ENCODE measurements around the gene SLBP.

SLBP gene

GRCh38 chr4:1712216-1713002, at the start of gene SLBP:
TSS of gene SLBP (minus strand) at chr4:1712319. CDS start at chr4:1712188, 131 bp downstream.
- DNase-seq (ENCODE audit: low read depth in 2 of 2) = peak; percentile 95 to 96

GRCh38 chr4:1761130-1761689, 49.1 kb upstream of the SLBP start:
- no peak for DNase-seq (ENCODE audit: low read depth in 2 of 2)

DNA sequence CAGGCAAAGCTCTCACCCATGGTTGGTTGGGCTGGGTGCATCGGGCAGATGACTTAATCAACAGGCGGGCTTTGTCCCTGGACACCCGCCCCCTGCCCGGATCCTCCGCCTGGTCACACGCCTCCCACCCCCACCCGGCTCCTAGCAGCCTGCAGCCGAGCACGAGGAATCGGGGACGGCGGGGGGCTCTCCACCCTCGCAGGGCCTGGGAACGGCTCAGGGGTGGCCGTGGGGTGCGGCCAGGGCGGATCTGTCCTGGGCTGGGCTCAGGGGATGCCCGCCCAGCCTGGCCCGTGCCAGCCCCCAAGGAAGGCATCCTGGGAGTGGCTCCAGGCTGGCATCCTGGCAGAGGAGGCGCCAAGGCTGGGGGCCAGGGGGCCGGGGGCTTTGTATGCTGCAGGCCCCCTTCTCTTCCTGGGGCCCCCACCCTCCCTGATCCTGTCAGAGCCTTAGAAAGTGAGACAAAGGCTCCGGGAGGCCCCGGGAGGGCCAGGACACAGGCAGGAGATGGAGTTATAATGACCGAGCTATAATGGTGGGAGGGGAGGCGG, 48.5 kb upstream of the SLBP start:
- DNase-seq (ENCODE audit: low read depth in 2 of 2) = no peak

GRCh38 chr4:1759818-1760223, 47.7 kb upstream of the SLBP start:
- DNase-seq (ENCODE audit: low read depth in 2 of 2) = no peak

DNA sequence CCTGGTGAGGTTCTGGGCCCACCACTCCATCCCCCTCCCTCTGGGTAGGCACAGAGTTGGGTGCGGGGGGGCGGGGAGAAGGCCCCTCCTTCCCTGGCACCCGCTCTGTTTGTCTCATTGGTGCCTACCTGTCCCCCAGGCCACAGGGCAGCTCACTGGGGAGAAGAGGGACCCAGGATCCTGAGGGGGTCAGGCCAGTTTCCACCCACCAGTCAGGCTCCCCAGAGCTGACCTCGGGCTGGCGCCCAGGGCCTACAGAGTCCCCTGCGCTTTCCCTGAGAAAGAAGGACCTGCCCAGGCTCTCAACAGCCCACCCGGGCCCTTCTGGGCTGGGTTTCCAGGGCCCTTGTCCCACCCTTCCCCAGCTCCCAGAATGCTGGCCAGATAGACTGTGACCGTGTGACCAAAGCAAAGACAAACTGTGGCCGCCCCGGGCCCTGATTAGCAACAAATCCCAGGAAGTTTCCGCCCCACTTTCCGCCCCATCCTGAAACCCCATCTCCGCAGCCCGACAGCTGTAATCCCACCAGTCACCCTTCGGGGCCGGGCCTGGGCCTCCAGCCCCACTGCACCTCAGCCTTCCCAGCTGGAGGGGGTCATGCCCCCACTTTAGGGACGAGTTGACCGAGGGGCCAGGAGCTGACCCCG, 47.2 kb upstream of the SLBP start:
- no peak for DNase-seq (ENCODE audit: low read depth in 2 of 2)

DNA sequence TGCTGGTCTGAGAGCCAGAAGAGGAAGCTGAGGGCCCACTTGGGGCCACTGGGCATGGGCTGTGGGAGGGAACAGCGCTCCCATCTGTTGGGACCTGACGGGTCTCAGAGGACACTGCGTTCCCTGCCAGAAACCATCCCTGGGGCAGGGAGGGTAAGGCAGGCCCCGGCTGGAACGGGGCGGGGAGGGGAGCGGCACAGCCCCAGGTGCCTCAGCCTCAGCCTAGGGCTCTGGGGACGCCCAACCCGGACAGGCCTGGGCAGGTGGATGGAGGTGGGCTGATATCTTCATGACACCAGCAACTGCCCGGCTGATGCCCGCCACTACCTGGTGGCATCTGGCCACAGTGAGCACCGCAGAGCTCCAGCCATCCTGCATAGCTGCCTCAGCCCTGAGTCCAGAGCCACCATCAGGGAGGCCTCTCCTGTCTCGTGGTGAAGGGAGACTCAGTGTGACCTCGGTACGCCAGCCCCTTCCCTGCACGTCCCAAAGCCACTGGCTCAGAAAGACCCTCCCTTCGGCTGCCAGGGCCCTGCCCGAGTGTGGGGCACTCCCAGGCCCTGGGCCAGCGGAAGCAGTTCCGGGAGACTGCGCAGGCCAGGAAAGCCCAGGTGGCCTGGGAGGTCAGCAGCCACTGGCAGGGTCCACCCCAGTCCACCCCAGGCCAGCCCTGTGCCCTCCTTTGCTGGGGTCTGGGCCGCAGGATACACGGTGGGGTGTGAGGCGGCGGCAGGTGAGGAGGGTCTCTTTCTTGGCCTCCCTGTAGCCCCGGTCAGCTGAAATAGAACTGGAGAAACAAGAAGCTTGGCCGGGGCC, 46.4 kb upstream of the SLBP start:
- DNase-seq (ENCODE audit: low read depth in 2 of 2) = no peak

DNA sequence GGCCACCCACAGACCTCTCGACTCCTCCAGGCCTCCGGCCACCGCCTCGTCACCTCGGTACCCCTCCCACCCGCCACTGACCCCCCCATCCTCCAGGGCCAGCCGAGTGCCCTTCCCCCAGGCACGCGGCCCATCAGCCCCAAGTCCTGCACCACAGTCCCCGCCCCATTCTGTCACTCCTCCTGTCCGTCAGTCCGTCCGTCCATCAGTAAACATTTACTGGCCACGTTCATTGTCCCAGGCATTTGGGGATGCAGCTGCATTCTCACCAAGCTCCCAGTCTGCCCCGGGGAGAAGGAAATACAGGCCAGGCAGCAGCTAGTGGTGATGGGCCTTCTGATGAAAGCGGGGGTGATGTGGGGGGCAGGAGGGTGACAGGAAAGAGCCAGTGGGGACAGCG, 45.7 kb upstream of the SLBP start:
- no peak for DNase-seq (ENCODE audit: low read depth in 2 of 2)

DNA sequence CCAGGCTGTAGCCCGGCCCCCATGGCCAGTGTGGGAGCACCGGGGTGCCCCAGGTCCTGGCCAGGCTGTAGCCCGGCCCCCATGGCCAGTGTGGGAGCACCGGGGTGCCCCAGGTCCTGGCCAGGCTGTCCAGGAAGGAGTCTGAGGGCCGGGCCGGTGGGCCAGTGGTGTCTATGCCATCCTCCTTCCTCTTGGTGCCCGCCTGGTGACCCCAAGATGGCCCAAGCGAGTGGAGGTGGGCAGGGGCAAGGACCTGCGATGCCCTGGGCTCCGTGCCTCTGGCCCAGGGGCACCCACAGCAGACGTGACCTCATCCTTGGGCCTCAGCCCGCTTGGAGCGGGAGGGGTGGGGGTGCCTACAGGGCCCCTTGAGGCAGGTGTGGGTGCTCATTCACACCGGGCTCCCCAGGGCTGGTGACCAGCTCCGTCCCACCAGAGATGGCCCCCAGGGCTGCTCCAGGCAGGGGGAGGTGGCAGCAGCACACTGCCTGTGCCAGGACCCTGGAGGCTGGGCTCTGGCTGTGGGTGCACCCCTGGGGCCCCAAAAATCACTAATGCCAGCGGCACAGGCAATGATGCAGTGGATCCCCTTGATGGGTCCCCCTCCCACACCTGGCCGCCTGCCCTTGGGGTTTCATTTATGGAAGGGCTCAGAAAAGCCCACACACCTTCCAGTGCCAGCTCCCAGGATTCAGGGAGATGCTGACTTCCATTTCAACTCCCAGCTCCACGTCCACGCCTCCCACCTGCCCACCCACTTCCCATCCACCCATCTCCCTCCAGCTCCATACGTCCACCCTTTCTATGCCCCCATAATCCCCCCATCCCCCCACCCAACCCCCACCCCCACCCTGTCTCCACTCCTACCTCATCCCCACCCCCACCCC, 45.0 kb upstream of the SLBP start:
- DNase-seq (ENCODE audit: low read depth in 2 of 2) = no peak

- DNase-seq (ENCODE audit: low read depth in 2 of 2) = no peak
Measured at GRCh38 chr4:1756079-1756478, 44.0 kb upstream of the SLBP start.

- no peak for DNase-seq (ENCODE audit: low read depth in 2 of 2)
Measured at GRCh38 chr4:1755297-1755696, 43.2 kb upstream of the SLBP start.

GRCh38 chr4:1754336-1754735, 42.2 kb upstream of the SLBP start:
- no peak for DNase-seq (ENCODE audit: low read depth in 2 of 2)

DNA sequence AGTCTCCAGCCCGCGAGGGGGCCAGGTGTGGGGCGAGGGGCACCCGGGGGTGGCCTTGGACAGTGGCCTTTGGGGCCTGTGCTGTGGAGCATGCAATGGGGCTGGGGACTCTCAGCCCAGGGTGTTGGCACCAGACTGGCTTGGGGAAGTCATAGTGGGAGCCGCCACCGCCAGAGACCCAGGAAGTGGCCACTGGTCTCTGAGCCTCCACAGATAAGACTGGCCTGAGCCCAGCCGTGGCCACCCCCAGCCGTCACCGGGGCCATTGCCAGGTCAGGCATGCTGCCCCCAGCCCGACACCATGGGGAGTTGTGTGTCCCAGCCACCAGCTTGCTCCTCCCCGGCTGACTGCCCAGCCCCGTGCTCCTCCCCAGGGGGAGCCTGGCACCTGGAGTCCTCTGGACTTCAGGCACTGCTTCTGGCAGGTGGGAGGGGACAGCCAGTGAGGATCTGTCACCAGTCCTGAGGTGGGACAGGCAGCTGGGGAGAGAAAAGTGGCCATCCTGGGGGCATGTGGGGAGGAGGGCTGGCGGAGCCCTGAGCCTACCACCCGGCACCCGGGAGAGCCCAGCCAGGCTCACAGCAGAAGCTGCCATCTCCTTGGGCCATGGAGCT, 41.7 kb upstream of the SLBP start:
- no peak for DNase-seq (ENCODE audit: low read depth in 2 of 2)

- no peak for DNase-seq (ENCODE audit: low read depth in 2 of 2)
Measured at GRCh38 chr4:1753294-1753696, 41.2 kb upstream of the SLBP start.

DNA sequence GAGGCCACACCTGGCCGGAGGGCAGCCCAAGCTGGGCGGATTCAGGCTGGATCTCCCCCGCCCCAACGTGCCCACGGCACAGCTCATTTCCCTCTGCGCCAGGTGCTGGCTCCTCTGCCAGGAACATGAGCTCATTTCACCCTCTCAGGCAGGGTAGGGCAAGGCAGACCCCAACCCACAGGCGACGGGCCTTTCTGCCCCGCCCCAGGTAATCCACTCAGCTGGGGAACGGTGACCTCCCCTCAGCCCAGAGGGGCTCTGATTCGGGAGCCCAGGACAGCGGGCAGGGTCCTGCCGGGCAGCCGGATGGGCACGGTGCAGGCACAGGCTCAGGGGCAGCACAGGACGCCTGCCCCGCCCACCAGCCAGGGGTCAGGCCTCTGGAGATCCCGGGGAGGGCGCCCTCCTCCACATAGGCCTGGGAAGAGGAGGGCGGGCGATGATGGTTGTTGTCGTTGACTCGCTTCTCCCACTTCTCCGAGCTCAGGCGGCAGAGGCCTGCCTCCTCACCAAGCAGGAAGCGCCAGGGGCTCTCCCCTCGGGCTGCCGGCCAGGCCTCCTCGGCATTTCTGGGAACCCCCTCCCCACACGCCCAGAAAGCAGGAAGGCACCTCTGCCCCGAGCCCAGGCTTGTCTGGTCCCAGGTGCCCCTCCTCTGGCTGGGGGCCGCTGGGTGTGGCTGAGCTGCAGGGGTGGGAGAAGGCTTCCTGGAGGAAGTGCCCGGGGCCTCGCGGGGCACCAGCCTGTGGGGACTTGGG, 40.3 kb upstream of the SLBP start:
- DNase-seq (ENCODE audit: low read depth in 2 of 2) = no peak

DNA sequence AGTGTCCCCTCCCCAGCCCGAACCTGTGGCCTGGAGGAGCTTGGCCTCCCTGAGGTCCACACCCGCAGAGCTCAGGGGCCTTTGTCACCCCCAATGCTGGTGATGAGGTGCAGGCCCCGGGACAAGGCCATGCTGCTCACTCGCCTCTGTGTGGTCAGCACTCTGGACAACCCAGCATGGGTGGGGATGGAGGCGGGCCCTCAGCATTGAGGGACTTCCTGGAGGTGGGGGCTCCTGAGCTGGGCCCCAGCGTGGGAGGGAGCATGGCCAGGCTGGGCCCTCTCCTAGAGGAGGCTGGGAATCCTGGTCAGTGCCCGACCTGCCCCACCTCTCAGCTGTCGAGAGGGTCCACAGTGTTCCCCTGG, 39.8 kb upstream of the SLBP start:
- no peak for DNase-seq (ENCODE audit: low read depth in 2 of 2)

DNA sequence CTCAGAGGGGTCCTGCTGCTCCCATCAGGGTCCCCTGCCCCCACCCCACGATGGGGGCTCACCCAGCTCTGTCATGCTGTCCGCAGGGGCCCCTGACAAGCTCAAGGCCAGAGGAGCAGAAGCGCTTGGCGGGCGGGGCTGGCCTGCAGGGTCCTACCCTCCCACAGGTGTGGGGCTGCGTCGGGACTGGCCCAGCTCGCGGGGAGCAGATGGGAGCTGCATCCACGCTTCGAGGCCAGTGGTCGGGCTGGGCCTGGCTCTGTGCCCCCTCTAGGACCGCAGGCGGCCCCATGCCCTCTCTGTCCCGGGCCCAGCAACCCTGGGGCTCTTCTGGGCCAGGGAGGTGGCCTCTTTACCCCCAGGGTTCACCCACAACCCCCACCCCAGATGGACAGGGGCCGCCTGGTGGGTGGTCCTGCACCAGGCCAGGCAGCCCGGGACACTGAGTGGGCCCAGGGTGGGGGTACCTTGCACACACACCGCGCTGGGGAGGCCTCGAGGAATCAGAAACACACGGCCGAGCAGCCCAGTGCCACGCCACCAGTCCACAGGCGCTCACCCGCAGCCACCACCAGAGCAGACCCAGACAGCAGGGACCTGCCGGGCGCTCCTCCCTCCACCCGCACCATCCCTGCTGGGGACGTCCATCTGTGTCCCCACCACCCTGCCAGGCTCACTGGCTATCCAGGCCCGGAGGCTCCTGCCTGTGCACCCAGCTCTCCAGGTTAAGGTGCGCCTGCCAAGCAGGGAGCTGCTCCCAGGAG, 39.2 kb upstream of the SLBP start:
- DNase-seq (ENCODE audit: low read depth in 2 of 2) = no peak

- DNase-seq (ENCODE audit: low read depth in 2 of 2) = no peak
Measured at GRCh38 chr4:1750381-1751154, 38.4 kb upstream of the SLBP start.

GRCh38 chr4:1749826-1750225, 37.7 kb upstream of the SLBP start:
- no peak for DNase-seq (ENCODE audit: low read depth in 2 of 2)
